HG02759 (cell line): ENCODE results near the gene PRDM2.

ENCODE experiments used
- ATAC-seq: cut with Tn5 transposase; IDR thresholded peaks from one replicate; pipeline ENCODE4 v1.9.1; 2021; ENCODE audit warnings: mild to moderate bottlenecking, moderate library complexity; ENCODE audit not compliant: unreplicated experiment

Gene PRDM2

DNA sequence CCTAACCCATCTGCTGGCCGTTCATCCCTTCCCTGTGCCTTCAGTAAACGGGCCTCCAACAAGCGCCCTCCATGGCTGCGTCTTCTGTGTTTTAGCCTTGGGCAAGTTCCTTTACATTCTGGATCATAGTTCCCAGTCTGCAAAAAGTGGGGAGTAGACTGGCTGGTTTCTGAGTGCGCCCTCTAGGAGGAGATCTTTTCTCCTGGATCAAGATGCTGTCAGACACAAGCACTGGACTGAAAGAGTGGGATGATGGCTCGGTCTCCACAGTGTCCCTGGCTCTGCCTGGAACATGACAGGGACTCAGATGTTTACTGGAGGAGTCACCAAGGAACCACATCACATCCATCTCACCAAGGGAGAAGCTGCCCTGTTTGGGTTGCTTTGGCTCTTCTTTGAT, 88.8 kb downstream of the PRDM2 start:
- no peak for ATAC-seq

DNA sequence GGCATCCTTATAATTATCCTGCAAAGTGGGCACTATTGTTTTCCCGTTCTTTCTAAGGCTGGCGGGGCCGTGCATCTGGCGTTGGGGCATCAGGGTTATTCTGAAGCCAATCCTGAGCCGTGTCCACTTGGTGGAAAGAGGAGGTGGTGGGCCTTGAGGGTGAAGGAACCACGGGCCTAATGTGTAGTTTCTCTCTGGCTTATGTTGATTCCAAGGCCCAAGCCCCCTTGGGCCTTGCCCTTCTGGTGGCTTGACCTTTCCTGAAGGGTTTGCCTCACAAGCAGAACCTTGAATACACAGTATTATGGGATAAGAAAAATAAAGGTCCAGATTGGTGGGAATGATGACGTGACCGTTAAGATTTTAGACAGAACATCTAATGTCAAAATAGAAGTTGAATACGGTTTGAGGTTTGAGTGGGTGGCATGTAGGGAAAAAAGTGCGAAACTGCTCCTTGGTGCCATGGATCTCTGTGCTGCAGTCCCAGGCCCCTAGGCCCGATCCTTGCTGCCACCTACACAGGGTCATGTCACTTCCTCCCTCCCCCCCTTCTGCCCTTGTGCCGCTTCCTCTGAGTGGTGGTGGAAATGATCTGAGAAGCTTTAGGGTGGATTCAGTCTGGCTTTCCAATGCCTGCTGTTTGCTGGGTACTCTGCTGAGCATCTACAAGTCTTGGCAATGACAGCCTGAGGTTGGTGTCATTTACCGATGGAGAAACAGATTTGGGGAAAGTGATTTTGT, 90.5 kb downstream of the PRDM2 start:
- no peak for ATAC-seq

DNA sequence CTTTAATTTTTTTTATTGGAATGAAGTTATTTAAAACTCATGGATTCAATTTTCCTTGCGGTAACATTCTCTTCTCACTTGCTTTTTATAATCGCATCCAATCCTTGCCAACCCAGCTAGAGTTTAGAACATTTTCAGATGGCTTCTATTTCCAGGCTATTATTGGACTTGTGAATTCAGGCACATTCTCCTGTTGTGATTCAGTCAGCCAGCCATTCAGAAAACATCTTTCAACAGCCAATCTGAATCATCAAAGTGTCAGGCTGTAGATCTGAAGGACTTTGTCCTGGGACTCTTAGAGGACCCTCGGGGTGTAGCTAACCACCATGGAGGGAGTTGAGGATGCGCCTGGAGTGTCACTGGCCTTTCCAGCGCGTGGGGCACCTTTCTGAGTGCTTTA, 92.4 kb downstream of the PRDM2 start:
- no peak for ATAC-seq

DNA sequence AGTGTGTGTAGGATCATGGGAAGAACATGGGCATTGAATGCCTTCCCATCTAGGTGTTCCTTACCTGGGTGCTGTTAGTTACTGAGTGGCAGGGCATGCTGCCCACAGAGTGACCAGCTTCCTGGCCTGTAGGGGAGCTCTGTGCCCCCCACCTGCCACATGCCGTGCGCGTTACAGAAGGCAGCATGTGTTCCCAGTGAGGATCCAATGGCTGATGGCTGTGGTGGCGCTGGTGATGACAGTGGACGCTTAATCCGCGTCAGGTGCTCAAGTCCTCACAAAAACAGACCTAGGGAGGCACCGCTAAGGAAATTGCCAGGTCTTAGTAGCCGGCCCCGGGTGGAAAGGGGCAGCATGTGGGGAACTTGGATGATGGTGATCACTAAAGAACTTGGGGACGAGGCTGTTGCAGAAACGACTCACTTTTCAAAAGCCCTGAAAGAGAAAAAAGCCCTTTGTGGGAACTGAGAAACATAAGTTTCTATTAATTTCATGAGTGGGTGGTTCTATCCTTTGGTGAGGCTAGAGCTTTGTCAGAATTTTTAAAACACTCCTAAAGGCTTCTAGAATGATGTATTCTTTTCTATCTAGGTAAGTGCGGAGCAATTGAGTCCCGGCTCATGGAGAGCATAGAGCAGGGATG, 93.2 kb downstream of the PRDM2 start:
- no peak for ATAC-seq

DNA sequence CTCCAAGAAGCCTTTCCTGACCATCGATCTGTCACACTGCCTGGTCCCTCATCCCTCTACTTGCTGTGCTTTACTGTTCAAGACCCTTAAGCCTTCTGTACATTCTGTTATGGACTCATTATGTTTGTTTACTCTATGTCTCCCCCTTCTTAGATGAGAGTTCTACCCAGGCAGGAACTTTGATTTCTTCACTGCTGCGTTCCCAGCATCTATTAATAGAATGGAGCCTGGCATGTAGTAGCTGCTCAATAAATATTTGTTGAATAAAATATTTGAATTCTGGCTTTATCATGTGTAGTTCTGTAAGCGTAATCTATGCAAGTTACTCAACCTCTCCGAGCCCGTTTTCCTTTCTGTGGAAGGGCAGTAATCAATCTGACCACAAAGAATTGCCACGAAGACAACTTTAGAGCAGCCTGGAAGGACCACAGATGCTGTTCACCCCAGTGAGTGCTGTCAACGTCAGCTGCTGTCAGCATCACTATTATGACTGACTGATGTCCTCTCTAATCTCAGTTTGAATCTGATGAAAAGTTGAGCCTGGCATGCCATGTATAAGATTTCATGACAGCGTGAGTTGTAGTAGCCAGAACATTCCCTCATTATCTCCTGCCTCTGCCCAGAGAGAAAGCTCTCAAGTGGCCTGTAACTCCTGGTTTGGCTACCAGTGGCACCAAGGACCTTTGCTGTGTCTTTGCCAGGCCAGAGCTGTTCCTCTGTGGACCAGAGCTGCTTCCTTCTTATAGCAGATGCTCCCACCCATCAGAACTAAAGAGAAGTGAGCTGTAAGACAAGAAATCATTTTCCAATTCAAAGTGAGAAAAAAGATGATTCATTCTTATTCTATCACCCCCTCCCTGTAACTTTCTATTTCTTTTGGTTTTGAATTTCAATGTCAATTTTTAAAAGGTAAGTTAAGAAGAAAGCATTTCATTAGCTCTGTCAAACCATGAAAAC, 94.5 kb downstream of the PRDM2 start:
- no peak for ATAC-seq

DNA sequence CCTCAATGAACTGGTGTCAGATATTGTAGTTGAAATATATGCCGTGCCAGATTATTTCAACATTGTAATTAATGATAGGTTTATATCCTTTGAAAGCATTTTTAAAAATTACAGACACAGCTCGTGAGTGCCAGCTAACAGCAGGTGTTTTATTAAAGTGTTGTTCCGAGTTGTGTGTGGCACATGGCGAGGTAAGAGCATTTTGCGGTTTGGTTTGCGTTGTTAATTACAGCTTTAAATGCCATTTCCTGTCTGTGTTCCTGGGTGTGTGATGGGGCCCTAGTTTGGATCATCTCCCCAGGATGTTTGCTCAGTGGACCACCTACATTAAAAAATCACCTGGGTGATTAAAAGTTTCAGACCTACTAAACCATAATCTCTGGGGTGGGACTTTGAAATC, 97.4 kb downstream of the PRDM2 start:
- no peak for ATAC-seq

DNA sequence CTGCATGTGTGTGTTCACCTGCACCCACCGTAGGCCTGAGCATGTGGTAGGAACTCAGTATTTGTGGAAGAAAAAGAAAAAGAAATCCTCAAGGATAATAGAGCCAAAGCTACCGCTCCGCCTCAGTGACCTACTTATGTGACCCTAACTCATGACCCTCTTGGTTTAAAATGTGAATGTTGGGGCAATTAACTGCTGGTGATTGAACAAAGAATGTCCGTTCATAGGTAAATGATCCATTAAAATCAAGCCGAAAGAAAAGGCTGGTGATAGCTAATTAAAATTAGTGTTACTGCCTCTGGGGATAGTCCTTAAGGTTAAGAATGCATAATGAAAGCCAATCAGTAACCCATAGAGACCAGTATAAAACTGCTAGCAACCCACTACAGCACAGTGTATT, 98.1 kb downstream of the PRDM2 start:
- no peak for ATAC-seq

DNA sequence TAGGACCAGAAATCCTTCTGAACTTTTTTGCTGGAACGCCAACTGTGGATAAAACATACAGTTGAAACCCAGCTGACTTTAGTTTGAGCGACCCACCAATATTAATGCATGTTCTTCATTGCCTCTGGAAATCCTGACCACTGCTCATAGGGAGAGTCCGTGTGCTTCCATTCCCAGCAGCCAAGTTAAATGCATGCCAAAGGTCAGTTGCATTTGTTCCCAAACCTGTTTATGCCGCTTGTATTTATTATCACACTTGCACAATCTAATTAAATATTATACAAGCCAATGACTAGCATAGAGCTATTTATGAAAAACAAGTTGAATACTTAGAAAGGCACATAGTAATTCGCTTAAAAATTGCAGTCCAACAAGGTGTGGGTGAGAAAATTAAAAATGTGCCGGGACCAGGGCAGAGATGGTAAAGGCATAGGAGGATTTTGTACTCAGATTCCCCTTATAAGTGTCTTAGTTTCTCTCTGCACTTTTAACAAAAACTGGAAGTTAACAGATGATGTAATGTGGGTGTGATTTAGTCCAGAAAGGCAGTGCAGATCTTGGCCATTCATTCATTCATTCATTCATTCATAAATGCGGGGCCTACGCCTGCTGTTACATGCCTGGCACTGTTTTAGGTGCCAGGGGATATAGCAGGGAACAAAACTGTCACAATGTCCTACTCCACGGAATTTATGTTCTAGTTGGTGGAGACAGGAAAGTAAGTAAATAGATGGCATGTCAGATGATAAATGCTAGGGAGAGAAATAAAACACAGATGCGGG, 99.7 kb downstream of the PRDM2 start:
- ATAC-seq: no peak

DNA sequence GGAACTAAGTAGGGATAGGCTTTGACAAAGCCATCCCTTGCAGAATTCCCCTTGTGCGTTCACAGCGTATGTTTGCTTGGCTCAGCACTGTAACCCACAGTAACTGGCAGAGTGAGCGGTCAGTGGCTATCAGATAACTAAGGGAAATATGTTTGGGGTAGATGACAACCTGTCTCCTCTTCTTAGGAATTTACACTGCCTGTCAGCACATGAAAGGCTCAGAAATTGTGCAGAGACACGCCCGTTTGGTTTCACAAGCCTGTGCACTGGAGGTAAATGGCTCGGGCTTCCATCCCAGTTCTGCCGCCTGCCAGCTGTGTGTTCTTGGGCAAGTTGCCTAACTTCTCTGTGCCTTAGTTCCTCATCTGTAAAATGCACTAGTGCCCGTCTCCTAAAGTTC, 101.2 kb downstream of the PRDM2 start:
- ATAC-seq: no peak

DNA sequence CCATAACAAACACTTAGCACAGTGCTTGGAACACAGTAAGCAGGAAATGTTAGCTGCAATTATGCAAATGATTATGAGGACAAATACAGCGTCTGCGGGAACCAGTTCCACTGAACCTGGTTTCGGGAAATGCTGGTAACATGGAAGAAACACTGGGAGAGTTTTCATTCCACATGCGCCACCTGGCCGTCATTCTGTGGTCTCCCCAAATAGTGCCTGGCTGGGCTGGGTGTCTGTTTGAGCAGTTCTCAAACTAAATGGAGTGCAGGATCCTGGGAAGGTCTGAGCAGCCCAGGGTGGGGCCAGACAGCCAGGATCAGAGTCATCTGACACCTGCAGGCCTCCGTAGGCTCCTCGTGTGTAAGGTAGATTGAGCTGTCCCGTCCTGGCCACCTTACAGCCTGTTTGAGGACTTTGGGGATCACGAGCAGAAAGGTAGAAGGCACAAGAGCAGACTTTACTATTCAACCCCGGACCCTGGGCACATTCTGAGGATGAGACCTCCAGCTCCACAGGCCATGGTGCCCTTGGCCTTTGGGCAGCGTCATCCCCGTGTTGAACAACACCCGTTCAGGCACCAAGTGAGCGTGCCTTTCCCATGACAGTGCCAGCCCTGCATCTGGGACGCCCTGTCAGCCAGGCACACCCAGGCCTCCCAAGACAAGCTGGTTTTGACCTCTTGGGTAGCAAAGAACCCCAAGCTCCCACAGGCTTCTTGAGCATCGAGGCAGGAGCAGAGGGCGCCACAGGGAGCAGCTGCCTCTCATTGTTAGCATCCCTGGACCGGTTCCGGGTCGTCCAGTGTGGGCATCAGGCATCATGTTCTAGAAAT, 101.9 kb downstream of the PRDM2 start:
- ATAC-seq: no peak

DNA sequence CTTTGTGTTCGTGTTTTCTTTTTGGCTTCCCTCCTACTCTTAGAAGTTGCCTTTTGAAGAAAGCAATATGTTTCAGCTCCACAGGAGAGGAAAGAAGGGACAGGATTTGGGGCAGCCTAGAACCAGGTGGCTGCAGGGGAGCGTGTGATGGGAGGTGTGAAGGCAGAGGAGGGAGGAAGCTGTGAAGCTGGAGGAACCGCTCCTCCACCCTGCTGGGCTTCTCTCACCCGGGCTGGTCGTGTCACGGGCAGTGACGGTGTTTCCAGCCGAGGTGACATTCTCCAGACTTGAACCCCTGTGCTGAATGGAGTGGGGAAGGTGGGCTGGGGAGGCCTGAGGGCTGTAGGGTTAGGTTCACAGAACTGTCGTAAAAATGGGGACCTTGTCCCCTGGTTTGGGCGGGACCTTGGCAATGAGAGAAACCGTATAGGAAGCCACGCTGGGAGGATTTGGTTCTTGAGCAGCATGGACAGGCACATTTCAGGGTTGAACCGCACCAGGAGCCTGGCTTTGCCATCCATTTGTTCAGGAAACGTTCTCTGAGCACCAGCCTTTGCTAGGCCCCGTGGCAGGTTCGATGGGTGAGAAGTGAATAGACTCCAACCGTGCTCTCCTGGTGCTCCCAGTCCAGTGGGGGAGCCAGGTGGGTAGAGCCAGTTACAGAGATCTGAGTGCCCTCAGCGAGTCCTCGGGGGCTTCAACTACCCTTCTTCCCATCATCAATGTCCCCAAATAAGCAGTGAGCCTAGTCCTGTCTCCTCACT, 103.0 kb downstream of the PRDM2 start:
- ATAC-seq: no peak

DNA sequence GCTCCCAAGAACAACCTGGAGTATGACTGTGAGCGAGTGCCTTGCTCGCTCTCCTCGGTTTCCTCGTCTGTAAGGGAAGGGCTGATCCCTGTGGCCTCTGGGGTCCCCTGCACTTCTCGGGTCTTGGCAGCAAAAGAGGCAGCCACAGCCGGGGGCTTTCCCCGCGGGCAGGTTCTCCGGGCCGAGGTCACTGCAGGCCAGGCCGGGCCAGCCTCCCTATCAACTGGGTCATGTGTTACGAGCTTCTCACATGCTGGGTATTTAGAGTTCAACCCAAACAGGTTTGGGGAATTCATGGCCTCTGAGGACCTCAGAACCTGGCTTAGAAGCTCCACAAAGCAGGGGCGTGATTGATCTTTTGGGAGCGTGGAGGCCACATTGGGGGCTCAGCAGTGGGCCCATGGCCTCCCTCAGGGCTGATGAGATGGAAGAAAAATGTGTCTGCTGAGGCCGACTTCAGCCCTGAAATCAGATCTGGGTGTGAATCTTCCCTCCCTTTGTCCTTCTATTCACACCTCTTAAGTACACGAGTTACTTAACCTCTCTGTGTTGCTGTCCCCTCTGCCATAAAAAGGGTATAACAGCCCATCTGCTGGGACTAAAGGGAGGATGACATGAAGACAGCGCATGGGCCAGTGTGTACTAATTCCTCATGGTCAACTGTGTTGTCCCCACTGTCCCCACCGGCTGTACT, 103.7 kb downstream of the PRDM2 start:
- no peak for ATAC-seq

DNA sequence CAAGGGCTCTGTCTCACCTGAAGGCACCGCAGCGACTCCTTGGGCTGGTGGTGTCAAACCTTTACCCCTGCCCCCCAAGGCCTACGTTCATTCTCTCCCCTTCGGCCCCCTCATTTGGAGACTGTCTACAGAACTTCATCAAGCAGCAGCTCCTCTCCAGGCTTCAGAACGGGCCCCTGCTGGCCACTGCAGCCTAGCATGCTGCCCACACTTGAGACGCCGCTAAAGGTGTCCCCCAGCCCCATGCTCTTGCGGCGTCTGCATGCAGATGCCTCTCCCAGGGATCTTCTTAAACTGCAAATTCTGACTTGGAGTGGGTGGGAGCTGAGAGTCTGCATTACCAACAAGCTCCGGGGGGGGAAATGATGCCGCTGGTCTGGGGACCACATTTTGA, 104.2 kb downstream of the PRDM2 start:
- ATAC-seq: no peak

DNA sequence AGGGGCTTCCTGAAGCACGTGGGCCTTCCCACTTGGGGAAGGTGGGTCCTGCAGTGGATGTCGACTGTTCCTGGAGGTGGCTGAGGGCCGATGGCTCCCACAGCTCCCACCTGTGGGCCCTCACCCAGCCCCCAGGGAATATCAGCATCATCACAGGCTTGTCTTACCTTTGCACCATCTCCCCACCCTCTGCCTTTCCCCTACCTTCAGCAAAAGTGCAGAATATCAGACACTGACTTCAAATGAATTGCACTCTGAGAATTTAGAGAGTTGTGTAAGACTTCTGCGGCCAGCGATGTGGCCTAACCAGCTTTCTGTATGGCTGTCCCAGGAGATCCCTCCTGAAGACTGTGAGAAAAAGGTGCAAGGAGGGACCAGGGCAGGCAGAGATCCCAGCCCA, 105.4 kb downstream of the PRDM2 start:
- no peak for ATAC-seq

DNA sequence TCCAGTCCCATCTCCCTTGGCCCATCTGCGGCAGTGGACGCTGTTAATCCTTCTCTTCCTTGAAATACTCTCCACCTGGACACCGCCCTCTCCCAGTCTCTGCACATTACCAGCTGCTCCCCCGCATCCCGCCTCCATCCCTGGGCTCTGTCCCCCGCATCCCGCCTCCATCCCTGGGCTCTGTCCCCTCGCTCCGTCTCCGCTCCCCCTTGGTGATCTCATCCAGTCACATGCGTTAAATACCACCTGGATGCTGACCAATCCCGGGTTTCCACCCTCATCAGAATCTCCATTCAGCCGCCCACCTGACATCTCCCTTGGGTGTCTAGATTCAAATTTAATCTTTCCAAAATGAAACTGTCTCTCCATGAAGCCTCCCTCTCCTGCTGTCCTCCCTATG, 106.1 kb downstream of the PRDM2 start:
- no peak for ATAC-seq

DNA sequence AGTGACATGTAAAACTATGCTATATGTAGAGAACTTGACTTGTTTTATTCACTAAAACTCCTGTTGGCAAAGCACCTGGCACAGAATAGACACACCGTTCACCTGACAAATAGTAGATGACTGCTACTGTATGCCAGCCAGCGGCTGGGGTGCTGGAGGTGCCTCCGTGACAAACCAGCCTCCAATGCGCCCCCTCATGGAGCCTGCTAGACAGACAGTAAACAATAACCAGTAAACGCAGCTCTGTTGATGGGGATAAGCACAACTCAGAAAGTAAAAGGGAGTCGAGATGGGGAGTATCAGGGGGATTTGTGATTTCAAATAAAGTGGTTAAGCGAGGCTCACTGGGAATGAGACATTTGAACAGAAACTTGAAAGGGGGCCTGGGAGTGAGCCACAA, 107.2 kb downstream of the PRDM2 start:
- no peak for ATAC-seq

DNA sequence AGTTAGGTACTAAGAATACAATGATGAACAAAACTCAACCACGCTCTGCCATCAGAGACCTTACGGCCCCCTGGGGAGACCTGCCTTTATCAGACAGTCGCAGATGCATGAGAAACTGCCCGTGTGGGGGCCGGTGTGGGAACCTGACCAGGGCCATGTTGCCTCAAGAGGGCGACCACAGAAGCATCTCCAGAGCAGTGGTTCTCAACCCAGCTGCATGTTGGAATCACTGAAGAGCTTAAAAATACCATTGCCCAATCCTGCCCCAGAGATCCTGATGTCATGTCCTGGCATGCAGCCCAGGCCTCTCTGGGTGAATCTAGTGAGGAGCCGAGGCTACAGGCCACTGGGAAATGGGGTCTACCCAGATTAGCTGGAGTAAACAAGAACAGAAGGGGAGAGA, 108.7 kb downstream of the PRDM2 start:
- no peak for ATAC-seq

DNA sequence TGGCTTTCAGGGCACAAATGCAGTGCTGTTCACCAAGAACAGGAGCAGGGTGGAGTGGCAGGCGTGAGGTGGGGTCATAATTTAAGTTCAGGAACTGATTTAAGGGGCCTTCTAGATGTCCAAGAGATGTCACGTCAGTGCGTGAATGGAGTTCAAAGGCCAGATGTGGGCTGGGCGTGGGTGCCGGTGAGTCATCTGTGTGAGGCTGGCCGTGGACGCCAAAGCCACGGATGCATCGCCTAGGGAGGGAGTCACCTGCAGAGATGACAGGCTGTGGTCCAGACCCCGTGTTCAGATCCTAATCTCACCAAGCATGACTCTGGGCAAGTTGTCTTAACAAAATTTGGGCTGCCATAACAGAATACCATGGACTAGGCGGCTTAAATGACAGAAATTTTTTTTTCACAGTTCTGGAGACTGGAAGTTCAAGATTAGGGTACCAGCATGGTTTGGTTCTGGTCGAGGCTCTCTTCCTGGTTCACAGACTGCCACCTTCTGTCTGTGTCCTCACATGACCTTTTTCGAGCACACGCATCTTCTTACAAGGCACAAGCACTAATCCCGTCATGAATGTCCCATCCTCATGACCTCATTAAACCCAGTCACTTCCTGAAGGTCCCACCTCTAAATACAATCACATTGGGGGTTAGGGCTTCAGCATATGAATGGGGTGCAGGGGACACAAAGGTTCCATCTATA, 109.6 kb downstream of the PRDM2 start:
- no peak for ATAC-seq
